OCI-LY1 (cell line): ENCODE data around the gene SLC51B.

ENCODE experiments used
- EZH2 ChIP-seq: fragments of 200-600 bp; sonication (generic), shearing (Covaris generic); IDR thresholded peaks from 2 replicates; pipeline ENCODE4 v1.8.0; 2017; ENCODE audit warnings: borderline replicate concordance, mixed run types, mild to moderate bottlenecking, antibody characterized with exemption, low read length, moderate library complexity, mixed read lengths
- TF ChIP-seq, protein P1 (sequence below): fragments of 200-600 bp; sonication (generic), shearing (Covaris generic); IDR thresholded peaks from 2 replicates; pipeline ENCODE4 v1.5.1; 2017; ENCODE audit warnings: mild to moderate bottlenecking, antibody characterized with exemption, low read length, moderate library complexity, mixed read lengths

DNA sequence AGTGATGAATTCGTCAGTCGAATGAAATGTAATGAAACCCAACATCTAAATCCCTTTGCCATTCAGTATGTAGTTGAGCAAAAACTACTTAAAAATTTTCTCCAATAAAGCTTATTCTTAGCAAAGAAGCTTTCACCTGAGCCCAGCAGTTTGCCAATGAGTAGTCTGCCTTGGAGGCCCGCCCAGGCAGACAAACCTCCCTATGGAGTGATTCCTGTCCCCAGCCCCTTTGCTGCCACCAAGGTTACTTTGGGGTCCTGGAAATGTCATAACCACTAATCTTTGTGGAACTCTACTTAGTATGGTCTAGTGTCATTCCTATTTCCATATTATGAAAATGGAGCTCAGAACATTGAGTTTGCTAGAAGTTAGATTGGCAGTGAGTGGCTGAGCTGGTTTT, 57.7 kb downstream of the SLC51B start:
- TF ChIP-seq, protein P1, sequence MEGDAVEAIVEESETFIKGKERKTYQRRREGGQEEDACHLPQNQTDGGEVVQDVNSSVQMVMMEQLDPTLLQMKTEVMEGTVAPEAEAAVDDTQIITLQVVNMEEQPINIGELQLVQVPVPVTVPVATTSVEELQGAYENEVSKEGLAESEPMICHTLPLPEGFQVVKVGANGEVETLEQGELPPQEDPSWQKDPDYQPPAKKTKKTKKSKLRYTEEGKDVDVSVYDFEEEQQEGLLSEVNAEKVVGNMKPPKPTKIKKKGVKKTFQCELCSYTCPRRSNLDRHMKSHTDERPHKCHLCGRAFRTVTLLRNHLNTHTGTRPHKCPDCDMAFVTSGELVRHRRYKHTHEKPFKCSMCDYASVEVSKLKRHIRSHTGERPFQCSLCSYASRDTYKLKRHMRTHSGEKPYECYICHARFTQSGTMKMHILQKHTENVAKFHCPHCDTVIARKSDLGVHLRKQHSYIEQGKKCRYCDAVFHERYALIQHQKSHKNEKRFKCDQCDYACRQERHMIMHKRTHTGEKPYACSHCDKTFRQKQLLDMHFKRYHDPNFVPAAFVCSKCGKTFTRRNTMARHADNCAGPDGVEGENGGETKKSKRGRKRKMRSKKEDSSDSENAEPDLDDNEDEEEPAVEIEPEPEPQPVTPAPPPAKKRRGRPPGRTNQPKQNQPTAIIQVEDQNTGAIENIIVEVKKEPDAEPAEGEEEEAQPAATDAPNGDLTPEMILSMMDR: no peak
- TF ChIP-seq EZH2: no peak
